Measurements from ENCODE around the gene XXYLT1.

Gene XXYLT1

DNA sequence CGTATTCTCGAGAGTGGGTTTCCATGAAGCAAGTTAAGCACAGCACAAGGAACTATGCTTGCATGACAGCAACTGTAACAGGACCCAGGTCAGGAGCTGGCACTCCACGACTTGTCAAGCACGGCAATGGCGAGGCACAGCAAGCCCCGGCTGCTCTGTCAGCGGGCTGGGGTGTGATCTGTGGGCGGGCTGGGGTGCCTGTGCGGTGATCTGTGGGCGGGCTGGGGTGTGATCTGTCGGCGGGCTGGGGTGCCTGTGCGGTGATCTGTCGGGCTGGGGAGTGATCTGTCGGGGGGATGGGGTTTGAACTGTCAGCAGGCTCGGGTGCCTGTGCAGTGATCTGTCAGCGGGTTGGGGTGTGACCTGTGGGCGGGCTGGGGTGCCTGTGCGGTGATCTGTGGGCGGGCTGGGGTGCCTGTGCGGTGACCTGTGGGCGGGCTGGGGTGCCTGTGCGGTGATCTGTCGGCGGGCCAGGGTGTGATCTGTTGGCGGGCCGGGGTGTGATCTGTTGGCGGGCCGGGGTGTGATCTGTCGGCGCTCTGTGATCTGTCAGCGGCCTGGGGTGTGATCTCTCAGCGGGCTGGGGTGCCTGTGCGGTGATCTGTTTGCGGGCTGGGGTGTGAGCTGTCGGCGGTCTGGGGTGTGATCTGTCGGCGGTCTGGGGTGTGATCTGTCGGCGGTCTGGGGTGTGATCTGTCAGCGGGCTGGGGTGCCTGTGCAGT lies 205.7 kb downstream of the XXYLT1 start:
- DNase-seq (no peak), ATAC-seq (no peak)
- Mint-ChIP-seq H3K4me3 (no peak overlapping the region), H3K4me1 (no peaks in the 10 kb centered on the region), H3K9me3 (no peaks in the 10 kb centered on the region), H3K27ac (no peak overlapping the region), H3K36me3 (ENCODE audit: low read depth) (peaks cover 6% of the 10 kb centered on the region), H3K27me3 (peaks cover 2% of the 10 kb centered on the region)

DNA sequence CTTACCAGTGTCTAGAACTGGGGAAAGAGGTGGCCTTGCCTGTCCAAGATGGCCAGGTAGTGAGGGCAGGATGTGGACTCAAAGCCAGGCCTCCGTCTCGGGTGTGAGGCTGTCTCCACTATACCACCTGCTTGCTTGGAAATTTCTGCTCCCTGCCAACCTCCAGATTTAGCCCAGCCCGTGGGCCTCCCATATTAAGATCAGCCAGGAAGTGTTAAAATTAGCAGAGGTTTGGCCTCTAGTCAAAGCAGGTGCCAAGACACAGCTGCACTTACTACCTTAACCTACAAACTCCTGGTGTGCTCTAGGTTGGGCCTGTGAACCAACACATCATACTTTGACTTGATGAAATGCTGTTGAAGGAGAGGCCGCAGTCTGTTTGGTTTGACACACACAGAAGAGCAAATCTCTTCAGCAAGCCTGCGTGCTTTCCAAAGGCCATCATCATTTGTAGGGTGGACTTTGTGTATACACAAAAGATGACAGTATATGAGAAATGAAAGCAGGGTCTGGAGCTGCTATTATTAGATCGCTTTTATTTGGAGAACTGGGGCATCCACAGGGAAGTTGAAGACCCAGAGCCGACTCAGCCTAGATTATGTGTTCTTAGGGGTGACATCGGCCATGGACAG lies 206.5 kb downstream of the XXYLT1 start:
- no peaks in the 10 kb centered on the region for H3K4me1 Mint-ChIP-seq
- no peak overlapping the region for H3K4me3 Mint-ChIP-seq
- peaks cover 6% of the 10 kb centered on the region for H3K36me3 Mint-ChIP-seq (ENCODE audit: low read depth)
- peaks cover 2% of the 10 kb centered on the region for H3K27me3 Mint-ChIP-seq
- DNase-seq: no peak
- H3K9me3 Mint-ChIP-seq: no peaks in the 10 kb centered on the region
- ATAC-seq: no peak
- H3K27ac Mint-ChIP-seq: no peak overlapping the region

DNA sequence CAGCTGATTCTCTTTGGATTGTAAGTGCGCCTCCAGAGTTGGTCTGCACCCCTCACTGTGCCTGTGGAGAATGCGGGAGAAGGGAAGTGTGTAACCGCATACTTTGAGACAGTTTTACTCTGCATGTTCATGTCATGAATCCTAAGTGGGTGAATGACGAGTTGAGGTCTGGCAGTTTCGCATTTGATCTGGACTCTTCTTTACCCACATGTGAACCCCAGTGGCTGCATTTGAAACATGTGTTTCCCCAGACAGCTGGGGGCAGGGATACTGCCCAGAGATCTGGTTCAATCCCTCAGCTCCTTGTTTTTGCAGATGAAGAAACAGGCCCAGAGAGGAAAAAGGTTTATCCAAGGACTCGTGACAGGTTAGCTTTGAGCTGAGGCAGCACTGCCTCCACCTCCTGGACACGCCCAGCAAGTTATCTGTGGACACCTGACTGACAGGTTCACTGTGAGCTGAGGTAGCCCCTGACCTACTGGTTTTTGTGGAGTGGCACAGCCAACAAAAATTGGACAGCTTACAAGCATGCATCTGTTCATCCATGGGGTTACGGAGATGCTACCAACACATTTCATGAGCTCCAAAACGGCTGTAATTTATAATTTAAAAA lies 207.3 kb downstream of the XXYLT1 start:
- Mint-ChIP-seq H3K9me3 (no peaks in the 10 kb centered on the region), H3K4me1 (no peaks in the 10 kb centered on the region), H3K4me3 (no peak overlapping the region), H3K27me3 (peaks cover 2% of the 10 kb centered on the region), H3K36me3 (ENCODE audit: low read depth) (peaks cover 4% of the 10 kb centered on the region), H3K27ac (no peak overlapping the region)
- no peak for DNase-seq
- ATAC-seq: no peak

DNA sequence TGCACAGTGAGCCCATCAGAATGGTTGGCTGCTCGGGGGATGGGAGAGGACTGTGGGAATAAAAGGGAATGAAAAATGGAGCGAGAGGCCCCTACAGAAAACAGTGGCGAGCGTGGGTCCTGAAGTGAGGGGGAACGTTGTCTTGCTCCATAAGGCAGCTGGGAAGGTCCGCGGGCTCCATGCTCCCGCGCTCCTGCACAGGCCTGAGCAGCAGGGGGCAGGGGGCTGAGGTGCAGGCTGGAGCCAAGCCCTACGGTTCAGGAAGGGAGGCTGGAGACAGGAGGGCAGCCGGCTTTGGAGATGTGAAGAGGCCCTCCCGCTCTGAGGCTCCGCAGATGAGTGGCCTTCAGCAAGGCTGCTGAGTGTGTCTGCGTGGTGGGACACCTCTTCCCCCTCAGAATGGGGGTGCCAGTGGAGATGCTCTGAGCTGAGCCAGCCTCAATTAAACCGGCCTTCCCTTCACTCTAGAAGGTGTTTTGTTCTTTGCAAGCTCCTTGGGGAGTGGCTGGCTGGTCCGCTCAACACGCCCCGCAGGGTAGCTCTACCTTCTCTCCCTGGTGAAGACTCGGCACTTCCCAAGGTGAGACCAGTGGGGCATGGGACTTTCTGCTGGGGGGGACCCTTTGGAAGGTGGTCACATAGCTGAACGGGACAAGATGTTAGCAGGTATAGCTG lies 208.0 kb downstream of the XXYLT1 start:
- Mint-ChIP-seq H3K4me3 (no peak overlapping the region), H3K36me3 (ENCODE audit: low read depth) (peaks cover 4% of the 10 kb centered on the region), H3K27me3 (peaks cover 2% of the 10 kb centered on the region), H3K4me1 (no peaks in the 10 kb centered on the region), H3K9me3 (no peaks in the 10 kb centered on the region), H3K27ac (no peak overlapping the region)
- ATAC-seq: no peak
- no peak for DNase-seq

DNA sequence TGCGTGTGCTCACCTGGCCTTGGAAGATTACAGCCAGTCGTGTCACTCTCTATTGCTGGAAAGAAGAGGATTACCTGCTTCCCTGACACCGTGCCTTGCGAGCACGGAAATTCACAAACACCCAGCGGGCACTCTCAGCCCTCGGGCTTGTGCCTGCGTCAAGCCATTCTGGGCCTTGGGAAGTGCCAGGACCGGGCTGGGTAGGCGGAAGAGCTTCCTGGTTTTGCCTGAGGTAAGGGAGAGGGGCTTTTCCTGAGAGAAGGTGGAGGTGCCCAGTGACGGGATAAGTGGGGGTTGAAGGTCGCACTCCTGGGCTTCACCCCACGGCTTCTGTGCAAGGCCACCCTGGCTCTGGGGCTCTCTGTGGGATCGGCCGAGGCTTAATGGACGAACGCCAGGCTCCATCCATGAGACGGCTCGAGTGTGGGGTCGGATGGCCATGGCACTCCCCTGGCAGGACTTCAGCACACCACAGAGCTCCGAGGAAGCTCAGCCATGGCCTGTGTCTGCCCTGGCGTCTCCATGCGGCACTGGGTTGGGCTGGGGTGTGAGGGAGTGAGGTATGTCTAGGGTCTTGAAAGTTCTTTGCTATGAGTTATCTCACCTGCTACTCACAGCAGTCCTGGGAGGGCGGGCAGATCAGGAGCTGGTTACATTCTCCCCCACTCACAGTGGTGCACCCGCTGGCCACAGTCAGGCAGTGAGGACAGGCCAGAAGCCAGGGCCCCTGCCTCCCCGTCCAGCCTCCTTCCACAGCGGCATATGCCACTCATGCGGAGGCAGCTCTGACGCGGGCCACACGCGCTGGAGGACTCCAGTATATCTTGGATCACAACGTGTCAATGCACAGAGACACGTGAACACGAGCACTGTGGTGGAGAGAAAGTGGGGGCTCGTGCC lies 209.0 kb downstream of the XXYLT1 start:
- no peaks in the 10 kb centered on the region for H3K9me3 Mint-ChIP-seq
- DNase-seq (no peak), ATAC-seq (no peak)
- no peak overlapping the region for H3K27ac Mint-ChIP-seq
- peaks cover 2% of the 10 kb centered on the region for H3K27me3 Mint-ChIP-seq
- no peaks in the 10 kb centered on the region for H3K36me3 Mint-ChIP-seq (ENCODE audit: low read depth)
- H3K4me3 Mint-ChIP-seq: no peak overlapping the region
- H3K4me1 Mint-ChIP-seq: no peaks in the 10 kb centered on the region

DNA sequence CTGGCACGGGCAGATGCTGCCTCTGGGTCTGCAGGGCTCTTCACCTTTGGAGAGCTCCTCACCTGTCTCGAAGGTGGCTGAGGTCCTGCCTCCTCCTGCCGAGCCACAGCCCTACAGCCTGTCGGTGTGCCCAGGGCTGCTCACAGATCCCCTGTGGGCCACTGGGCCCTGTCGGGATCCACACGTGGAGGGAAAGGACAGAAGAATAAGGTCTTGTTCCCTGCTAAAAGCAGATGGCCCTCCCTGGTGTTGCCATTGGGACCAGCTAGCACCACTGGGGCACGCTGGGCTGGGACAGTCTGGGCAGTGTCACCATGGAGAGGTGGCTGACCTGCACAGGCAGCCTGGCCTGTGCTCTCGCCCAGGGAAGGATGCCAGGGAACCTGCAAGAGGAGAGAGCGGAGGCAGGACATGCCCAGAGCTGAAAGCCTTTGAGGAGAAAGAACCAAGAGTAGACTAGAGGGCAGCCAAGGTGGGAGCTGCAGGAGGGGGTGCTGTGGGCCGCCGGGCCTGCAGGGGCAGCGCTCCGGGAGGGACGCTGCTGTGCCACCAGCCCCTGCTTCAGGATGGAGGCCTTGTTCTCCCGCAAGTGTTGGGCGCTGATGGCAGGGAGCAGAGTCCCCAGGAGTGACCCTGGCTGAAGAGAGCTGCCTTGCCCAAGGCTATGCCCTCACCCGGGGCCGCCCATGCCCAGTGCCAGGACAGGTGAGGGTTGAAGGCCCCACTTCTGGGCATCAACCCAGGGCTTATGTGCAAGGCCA lies 210.2 kb downstream of the XXYLT1 start:
- Mint-ChIP-seq H3K27me3 (peaks cover 2% of the 10 kb centered on the region), H3K36me3 (ENCODE audit: low read depth) (no peaks in the 10 kb centered on the region), H3K27ac (no peak overlapping the region), H3K9me3 (no peaks in the 10 kb centered on the region), H3K4me3 (no peak overlapping the region), H3K4me1 (no peaks in the 10 kb centered on the region)
- DNase-seq (no peak), ATAC-seq (no peak)

DNA sequence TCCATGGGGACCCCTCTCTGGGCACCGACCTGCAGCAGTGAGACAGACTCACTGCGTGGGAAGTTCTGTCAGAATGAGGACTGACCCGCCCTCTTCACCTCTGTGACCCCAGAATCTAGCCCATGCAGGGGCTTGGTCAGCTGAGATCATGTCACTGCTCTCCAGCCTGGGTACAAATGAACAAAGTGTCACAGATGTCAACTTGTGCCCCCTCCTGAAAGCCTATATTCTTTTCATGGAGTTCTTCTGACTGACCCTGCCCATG lies 210.8 kb downstream of the XXYLT1 start:
- H3K4me3 Mint-ChIP-seq: no peak overlapping the region
- no peaks in the 10 kb centered on the region for H3K36me3 Mint-ChIP-seq (ENCODE audit: low read depth)
- no peaks in the 10 kb centered on the region for H3K9me3 Mint-ChIP-seq
- H3K4me1 Mint-ChIP-seq: no peaks in the 10 kb centered on the region
- H3K27me3 Mint-ChIP-seq: peaks cover 5% of the 10 kb centered on the region
- ATAC-seq (no peak), DNase-seq (no peak)
- H3K27ac Mint-ChIP-seq: no peak overlapping the region

DNA sequence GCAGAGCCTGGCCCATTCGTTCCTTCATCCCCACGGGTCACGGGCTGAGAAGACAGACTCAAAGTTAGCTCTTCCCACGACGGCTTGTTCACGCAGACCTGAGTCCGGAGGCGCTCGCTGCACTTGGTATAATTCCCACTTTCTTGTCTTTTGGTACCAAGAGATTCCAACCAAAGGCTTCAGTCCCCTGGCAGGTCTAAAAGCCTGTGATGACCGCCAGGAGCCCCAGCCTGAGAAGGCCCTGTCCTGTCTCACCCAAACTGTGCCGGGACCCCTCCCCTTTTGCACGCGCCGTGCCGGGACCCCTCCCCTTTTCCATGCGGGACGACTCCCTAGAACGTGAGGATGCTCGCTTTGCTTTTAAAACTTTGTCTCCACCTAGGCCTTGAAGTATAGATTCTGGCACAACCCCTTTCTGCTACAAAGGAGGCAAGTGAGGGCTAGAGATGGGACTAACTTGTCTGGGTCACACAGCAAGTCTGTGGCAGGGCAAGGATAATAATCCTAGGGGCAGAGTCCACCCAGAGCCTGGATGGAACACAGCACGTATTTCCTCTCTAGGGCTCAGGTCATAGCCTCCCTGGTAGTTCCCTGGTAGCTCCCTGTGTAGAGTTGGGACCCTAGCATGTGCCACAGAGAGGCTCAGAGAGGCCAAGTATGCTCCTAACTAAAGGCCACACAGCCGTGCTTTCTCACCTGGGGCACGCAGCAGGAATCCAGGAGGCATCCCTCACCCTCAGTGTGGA lies 211.3 kb downstream of the XXYLT1 start:
- Mint-ChIP-seq H3K27me3 (peaks cover 5% of the 10 kb centered on the region), H3K27ac (no peak overlapping the region), H3K4me1 (no peaks in the 10 kb centered on the region), H3K4me3 (no peak overlapping the region), H3K36me3 (ENCODE audit: low read depth) (no peaks in the 10 kb centered on the region), H3K9me3 (no peaks in the 10 kb centered on the region)
- DNase-seq (no peak), ATAC-seq (no peak)

DNA sequence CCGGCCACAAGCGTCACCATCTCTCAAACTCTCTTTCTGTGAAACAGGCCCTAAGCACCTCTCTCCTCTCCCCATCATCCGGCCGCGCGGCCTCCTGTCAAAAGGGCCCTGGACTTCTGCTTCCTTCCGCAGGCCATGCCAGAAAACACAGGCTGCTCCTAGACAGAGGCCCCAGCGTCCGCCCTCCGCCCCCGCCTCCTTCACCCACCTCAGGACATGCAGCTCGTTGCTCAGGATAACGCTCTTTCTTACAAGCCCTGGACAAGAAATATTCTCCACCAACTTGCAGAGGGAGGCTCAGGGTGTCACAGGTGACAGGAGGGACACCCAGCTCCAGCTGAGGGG lies 212.0 kb downstream of the XXYLT1 start:
- H3K27me3 Mint-ChIP-seq: peaks cover 5% of the 10 kb centered on the region
- H3K27ac Mint-ChIP-seq: no peak overlapping the region
- DNase-seq: no peak
- H3K9me3 Mint-ChIP-seq: no peaks in the 10 kb centered on the region
- H3K4me1 Mint-ChIP-seq: no peaks in the 10 kb centered on the region
- ATAC-seq: no peak
- H3K36me3 Mint-ChIP-seq (ENCODE audit: low read depth): no peaks in the 10 kb centered on the region
- no peak overlapping the region for H3K4me3 Mint-ChIP-seq

DNA sequence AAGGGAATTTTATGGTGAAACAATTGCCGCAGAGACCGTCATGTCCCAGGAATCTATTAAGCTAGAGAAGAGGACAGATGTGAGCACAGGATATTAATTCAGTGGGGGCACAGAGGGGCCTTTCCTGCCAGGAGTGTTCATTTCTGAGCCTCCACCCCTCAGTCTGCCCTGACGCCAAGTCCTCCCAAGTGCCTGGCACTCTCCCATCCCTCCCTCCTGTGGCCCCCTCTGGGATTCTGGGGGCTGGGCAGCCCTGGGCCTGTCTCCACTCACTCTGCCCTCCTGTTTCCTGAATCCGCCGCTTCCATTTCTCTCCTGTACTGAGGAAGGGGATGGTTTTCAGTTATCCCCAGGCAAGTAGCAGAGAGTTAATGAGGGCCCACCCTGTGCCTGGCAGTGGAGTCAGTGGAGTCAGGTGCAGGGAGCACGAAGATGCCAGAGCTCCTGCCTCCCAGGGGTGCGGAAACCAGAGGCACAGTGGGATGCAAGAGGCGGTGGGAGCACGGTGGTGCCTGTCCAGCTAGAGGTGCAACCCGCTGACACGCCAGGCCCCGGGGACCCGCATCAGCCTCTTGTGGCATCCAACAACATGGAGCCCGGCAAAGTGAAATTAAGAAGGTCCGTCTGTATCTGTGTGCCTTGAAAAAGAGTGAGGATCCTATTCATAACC lies 212.5 kb downstream of the XXYLT1 start:
- ATAC-seq (no peak), DNase-seq (no peak)
- Mint-ChIP-seq H3K27me3 (peaks cover 5% of the 10 kb centered on the region), H3K4me1 (no peaks in the 10 kb centered on the region), H3K4me3 (no peak overlapping the region), H3K27ac (no peak overlapping the region), H3K36me3 (ENCODE audit: low read depth) (no peaks in the 10 kb centered on the region), H3K9me3 (no peaks in the 10 kb centered on the region)

DNA sequence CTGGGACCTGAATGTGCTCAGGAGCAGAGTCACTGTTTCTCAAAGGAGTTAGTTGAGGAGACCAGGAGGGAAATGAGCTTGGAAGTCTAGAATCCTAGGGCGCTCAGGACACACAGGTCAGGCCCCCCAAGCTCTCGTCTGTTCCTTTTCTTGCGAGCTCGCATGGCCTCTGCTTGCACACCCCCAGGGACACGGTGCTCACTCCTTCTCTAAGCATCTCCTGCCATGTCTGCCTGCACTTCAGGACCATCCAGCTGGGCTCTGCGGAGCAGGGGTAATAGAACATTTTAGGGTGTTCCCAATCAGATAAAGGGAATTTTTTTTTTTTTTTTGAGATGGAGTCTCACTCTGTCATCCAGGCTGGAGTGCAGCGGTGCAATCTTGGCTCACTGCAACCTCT lies 213.2 kb downstream of the XXYLT1 start:
- ATAC-seq: no peak
- Mint-ChIP-seq H3K9me3 (no peaks in the 10 kb centered on the region), H3K27me3 (peaks cover 10% of the 10 kb centered on the region), H3K36me3 (ENCODE audit: low read depth) (no peaks in the 10 kb centered on the region), H3K4me1 (no peaks in the 10 kb centered on the region), H3K4me3 (no peak overlapping the region), H3K27ac (no peak overlapping the region)
- DNase-seq: no peak

DNA sequence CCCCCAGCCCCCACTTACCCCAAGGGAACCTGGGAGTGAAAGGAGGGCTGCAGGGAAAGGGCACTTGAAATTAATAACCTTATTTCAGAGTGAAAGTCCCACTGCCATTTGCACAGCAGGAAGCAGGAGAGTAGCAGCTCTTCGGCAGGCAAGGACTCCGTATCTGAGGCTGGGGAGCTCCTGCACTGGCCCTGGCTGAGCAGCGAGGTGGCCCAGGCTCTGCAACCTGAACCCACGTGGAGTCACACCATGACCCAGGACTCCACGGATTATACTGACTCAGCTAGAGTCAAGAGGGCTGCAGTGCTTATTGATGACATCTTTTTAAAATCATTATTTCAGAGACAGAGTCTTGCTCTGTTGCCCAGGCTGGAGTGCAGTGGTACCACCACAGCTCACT lies 214.5 kb downstream of the XXYLT1 start:
- no peaks in the 10 kb centered on the region for H3K9me3 Mint-ChIP-seq
- DNase-seq (no peak), ATAC-seq (no peak)
- H3K27me3 Mint-ChIP-seq: peaks cover 10% of the 10 kb centered on the region
- H3K27ac Mint-ChIP-seq: no peak overlapping the region
- H3K36me3 Mint-ChIP-seq (ENCODE audit: low read depth): no peaks in the 10 kb centered on the region
- no peak overlapping the region for H3K4me3 Mint-ChIP-seq
- no peaks in the 10 kb centered on the region for H3K4me1 Mint-ChIP-seq

DNA sequence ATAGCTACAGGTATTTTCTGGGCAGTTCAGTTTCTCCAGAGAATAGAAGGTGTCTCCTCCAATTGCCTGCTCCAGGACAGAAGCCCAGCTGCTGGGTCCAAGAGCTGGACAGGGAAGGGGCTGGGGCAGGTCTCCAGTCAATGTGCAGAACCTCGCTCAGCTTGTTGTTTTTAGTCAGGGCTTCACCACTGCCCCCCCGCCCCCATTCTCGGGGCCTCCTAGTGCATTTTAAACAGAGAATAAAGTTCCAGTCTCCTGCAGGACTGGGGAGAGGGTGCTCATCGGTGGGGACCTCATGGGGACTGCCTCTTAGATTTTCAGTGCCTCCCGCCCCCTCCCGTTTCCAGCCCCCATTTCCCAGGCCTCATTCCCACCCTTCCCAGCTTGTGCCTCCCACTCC lies 216.6 kb downstream of the XXYLT1 start:
- Mint-ChIP-seq H3K27ac (no peak overlapping the region), H3K4me3 (no peak overlapping the region), H3K27me3 (peaks cover 8% of the 10 kb centered on the region), H3K9me3 (no peaks in the 10 kb centered on the region), H3K4me1 (no peaks in the 10 kb centered on the region), H3K36me3 (ENCODE audit: low read depth) (no peaks in the 10 kb centered on the region)
- no peak for ATAC-seq
- no peak for DNase-seq

Data from activated naive CD8-positive, alpha-beta T cell treated with anti-CD3 and anti-CD28 coated beads, Interleukin-2, amount 50 U/mL, for 24 hours (primary cell).